Panc1 (cell line): ENCODE measurements around the gene ISOC2.

Experiments used
- TF ChIP-seq, protein P1 (sequence below): fragments of 450-650 bp; IDR thresholded peaks from 2 replicates; pipeline ENCODE4 v1.5.1; 2017; ENCODE audit warnings: mild to moderate bottlenecking
- TF ChIP-seq, protein P2 (sequence below), 2 experiments: IDR thresholded peaks; 2 replicates each; pipeline ENCODE4 v1.6.1; 2011 to 2012; ENCODE audit warnings: low read depth in 2 of 2, control low read depth in 1 of 2, low read length in 1 of 2, mild to moderate bottlenecking in 1 of 2, moderate library complexity in 1 of 2; ENCODE audit not compliant: insufficient read depth in 1 of 2

DNA sequence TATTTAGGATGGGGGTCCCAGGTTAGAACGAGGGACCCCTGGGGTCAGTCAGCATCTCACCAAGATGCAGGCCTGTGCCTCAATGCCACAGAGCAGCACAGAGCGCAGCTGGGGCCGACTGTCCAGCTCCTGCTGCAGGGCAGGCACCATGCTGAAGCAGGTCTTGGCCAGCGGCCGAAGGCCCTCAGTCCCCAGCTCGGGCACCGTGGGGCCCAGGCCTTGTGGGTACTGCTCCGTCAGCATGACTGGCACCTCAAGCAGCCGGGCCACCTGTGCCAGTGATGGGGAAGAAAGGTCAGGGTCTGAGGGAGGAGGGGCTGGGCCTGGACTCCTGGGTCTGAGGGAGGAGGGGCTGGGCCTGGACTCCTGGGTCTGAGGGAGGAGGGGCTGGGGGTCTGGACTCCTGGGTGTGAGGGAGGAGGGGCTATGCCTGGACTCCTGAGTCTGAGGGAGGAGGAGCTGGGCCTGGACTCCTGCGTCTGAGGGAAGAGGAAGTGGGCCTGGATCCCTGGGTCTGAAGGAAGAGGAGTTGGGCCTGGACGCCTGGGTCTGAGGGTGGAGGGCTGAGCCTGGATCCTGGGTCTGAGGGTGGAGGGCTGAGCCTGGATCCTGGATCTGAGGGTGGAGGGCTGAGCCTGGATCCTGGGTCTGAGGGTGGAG lies 5.7 kb downstream of the ISOC2 start:
- TF ChIP-seq, protein P1, sequence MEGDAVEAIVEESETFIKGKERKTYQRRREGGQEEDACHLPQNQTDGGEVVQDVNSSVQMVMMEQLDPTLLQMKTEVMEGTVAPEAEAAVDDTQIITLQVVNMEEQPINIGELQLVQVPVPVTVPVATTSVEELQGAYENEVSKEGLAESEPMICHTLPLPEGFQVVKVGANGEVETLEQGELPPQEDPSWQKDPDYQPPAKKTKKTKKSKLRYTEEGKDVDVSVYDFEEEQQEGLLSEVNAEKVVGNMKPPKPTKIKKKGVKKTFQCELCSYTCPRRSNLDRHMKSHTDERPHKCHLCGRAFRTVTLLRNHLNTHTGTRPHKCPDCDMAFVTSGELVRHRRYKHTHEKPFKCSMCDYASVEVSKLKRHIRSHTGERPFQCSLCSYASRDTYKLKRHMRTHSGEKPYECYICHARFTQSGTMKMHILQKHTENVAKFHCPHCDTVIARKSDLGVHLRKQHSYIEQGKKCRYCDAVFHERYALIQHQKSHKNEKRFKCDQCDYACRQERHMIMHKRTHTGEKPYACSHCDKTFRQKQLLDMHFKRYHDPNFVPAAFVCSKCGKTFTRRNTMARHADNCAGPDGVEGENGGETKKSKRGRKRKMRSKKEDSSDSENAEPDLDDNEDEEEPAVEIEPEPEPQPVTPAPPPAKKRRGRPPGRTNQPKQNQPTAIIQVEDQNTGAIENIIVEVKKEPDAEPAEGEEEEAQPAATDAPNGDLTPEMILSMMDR: no peak
- TF ChIP-seq, protein P2, sequence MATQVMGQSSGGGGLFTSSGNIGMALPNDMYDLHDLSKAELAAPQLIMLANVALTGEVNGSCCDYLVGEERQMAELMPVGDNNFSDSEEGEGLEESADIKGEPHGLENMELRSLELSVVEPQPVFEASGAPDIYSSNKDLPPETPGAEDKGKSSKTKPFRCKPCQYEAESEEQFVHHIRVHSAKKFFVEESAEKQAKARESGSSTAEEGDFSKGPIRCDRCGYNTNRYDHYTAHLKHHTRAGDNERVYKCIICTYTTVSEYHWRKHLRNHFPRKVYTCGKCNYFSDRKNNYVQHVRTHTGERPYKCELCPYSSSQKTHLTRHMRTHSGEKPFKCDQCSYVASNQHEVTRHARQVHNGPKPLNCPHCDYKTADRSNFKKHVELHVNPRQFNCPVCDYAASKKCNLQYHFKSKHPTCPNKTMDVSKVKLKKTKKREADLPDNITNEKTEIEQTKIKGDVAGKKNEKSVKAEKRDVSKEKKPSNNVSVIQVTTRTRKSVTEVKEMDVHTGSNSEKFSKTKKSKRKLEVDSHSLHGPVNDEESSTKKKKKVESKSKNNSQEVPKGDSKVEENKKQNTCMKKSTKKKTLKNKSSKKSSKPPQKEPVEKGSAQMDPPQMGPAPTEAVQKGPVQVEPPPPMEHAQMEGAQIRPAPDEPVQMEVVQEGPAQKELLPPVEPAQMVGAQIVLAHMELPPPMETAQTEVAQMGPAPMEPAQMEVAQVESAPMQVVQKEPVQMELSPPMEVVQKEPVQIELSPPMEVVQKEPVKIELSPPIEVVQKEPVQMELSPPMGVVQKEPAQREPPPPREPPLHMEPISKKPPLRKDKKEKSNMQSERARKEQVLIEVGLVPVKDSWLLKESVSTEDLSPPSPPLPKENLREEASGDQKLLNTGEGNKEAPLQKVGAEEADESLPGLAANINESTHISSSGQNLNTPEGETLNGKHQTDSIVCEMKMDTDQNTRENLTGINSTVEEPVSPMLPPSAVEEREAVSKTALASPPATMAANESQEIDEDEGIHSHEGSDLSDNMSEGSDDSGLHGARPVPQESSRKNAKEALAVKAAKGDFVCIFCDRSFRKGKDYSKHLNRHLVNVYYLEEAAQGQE (IDR thresholded peaks at IDR 0.05; ENCODE audit: insufficient read depth in 1 of 2, low read depth in 2 of 2, low read length in 1 of 2): no peak
